ENCODE results near the gene KCNMA1.

Gene KCNMA1

DNA sequence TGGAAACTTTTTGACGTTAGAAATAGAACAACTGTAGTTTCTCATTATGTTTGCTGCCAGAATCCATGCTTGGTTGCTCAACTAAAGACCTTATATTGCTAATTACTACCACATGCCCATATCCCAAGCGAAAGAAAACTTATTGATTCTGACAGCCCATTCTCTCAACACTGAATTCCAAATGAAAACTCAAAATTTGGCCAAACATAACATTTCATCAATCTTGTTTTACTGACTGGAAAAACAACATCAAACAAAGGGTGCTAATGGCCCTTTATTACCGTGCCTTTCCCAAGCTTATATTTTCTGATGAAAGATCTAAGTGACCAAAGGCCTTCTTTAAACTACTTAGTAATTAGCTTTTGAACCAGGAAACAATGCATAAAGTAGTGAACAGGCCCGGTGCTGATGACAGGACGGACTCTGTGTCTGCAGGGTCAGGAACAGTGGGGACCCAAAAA, 531.8 kb downstream of the KCNMA1 start:
- Histone ChIP-seq H3K36me3 (ENCODE audit: control insufficient read depth in 2 of 2, insufficient read depth in 2 of 2, low read length in 2 of 2) (no peaks in the 10 kb centered on the region), H3K4me1 (ENCODE audit: control insufficient read depth in 2 of 2, insufficient read depth in 2 of 2, low read length in 2 of 2) (no peaks in the 10 kb centered on the region), H3K27ac (ENCODE audit: low read depth in 2 of 2, low read length in 2 of 2) (no peak overlapping the region)

DNA sequence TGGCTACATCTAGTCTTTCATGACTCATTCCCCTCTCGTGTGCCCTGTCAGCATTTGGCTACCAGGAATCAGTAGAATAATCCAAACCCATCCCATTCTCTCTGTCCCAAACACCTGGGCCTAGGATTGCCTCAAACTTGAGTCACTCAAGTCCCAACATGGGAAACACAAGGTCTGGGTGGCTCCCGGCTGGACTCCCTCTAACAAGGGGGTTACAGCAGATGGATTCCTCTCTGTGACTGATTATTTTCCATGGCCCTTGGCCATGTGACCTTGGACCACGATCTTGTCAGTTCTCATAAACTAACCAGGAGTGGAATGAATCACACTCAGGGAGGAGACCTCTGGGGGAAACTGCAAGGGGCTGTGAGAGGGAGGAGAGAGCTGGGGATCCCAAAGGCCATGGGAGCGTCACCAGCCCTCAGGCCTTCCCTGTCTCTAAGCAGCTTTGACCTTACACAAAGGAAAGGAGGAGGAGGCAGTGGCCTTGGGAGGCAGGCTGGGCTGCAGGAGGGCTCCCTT, 533.1 kb downstream of the KCNMA1 start:
- Histone ChIP-seq H3K27ac (ENCODE audit: low read depth in 2 of 2, low read length in 2 of 2) (no peak overlapping the region), H3K36me3 (ENCODE audit: control insufficient read depth in 2 of 2, insufficient read depth in 2 of 2, low read length in 2 of 2) (no peaks in the 10 kb centered on the region), H3K4me3 (ENCODE audit: low read length in 2 of 2) (no peak overlapping the region), H3K9me3 (ENCODE audit: control insufficient read depth in 2 of 2, low read length in 2 of 2) (no peaks in the 10 kb centered on the region), H3K4me1 (ENCODE audit: control insufficient read depth in 2 of 2, insufficient read depth in 2 of 2, low read length in 2 of 2) (no peaks in the 10 kb centered on the region), H3K27me3 (ENCODE audit: control insufficient read depth in 2 of 2, insufficient read depth in 2 of 2, low read length in 2 of 2) (no peaks in the 10 kb centered on the region), H3K9ac (ENCODE audit: low read depth in 1 of 2, low read length in 2 of 2) (no peak overlapping the region)

More for the DNA sequence above, 531.8 kb downstream of the KCNMA1 start:
- Histone ChIP-seq H3K9ac (ENCODE audit: low read depth in 1 of 2, low read length in 2 of 2) (no peak overlapping the region), H3K4me3 (ENCODE audit: low read length in 2 of 2) (no peak overlapping the region), H3K27me3 (ENCODE audit: control insufficient read depth in 2 of 2, insufficient read depth in 2 of 2, low read length in 2 of 2) (no peaks in the 10 kb centered on the region), H3K9me3 (ENCODE audit: control insufficient read depth in 2 of 2, low read length in 2 of 2) (no peaks in the 10 kb centered on the region)

DNA sequence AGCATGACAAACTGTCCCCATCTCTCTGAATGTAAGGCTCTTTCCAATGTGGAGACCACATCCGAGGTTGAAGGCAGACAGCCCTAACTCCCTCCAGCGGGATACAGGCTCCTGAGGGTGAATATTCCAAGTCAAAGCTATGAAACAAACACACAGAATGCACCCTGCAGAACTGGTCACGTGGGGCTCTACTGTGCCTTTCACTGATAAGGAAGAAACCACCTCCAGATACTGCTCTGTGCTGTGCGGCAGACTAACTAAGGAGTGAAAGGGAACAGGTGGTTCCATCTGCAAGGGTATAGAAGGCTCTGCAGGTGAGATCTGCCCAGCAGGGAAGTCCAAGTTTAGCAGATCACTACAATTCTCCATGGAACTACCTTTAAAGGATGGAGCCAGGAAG, 534.4 kb downstream of the KCNMA1 start:
- H3K9me3 ChIP-seq (ENCODE audit: control insufficient read depth in 2 of 2, low read length in 2 of 2), result no peaks in the 10 kb centered on the region
- H3K27me3 ChIP-seq (ENCODE audit: control insufficient read depth in 2 of 2, insufficient read depth in 2 of 2, low read length in 2 of 2), result no peaks in the 10 kb centered on the region
- H3K36me3 ChIP-seq (ENCODE audit: control insufficient read depth in 2 of 2, insufficient read depth in 2 of 2, low read length in 2 of 2), result no peaks in the 10 kb centered on the region
- H3K27ac ChIP-seq (ENCODE audit: low read depth in 2 of 2, low read length in 2 of 2), result no peak overlapping the region
- no peak overlapping the region for H3K4me3 ChIP-seq (ENCODE audit: low read length in 2 of 2)
- no peak overlapping the region for H3K9ac ChIP-seq (ENCODE audit: low read depth in 1 of 2, low read length in 2 of 2)
- no peaks in the 10 kb centered on the region for H3K4me1 ChIP-seq (ENCODE audit: control insufficient read depth in 2 of 2, insufficient read depth in 2 of 2, low read length in 2 of 2)

DNA sequence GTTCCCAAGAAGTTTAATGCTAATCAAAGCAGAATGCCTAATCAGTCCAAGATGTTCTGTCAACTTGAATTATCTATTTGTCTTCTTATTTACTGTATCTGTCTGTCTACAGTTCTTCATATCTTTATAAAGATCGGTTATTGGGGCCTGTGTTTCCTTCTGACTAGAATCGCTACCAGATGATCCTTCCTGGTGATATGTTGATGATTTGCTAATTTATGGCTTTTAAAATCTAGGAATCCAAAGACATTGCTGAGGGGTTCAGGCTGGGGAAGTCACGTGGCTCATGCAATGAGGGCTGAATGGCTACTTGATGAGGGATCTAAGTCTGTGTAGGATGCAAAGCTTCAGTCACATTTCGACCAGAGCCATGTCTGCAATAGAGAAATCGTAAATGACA, 536.3 kb downstream of the KCNMA1 start:
- H3K36me3 ChIP-seq (ENCODE audit: control insufficient read depth in 2 of 2, insufficient read depth in 2 of 2, low read length in 2 of 2), result no peaks in the 10 kb centered on the region
- H3K27me3 ChIP-seq (ENCODE audit: control insufficient read depth in 2 of 2, insufficient read depth in 2 of 2, low read length in 2 of 2), result no peaks in the 10 kb centered on the region
- no peak overlapping the region for H3K9ac ChIP-seq (ENCODE audit: low read depth in 1 of 2, low read length in 2 of 2)
- H3K4me3 ChIP-seq (ENCODE audit: low read length in 2 of 2), result no peak overlapping the region
- H3K4me1 ChIP-seq (ENCODE audit: control insufficient read depth in 2 of 2, insufficient read depth in 2 of 2, low read length in 2 of 2), result no peaks in the 10 kb centered on the region
- H3K27ac ChIP-seq (ENCODE audit: low read depth in 2 of 2, low read length in 2 of 2), result no peak overlapping the region
- no peaks in the 10 kb centered on the region for H3K9me3 ChIP-seq (ENCODE audit: control insufficient read depth in 2 of 2, low read length in 2 of 2)

DNA sequence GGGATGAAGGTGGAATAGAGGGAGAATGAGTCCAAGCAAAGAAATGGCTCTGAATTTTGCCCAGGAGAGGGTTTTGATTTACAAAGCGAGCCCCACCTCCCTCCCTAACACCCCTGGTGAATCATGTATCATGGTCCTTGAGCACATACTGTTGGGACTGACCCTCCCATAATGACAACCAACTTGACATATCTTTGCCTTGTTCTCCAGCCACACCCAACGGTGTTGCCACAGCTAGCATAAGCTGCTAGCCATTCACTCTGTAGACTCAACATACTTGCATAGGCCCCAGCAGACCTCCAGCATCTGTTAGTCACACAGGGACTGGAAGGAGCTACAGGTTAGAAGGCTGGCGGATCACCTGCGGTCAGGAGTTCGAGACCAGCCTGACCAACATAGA, 538.5 kb downstream of the KCNMA1 start:
- Histone ChIP-seq H3K4me3 (ENCODE audit: low read length in 2 of 2) (no peak overlapping the region), H3K27me3 (ENCODE audit: control insufficient read depth in 2 of 2, insufficient read depth in 2 of 2, low read length in 2 of 2) (no peaks in the 10 kb centered on the region), H3K27ac (ENCODE audit: low read depth in 2 of 2, low read length in 2 of 2) (no peak overlapping the region), H3K9ac (ENCODE audit: low read depth in 1 of 2, low read length in 2 of 2) (no peak overlapping the region), H3K36me3 (ENCODE audit: control insufficient read depth in 2 of 2, insufficient read depth in 2 of 2, low read length in 2 of 2) (no peaks in the 10 kb centered on the region), H3K9me3 (ENCODE audit: control insufficient read depth in 2 of 2, low read length in 2 of 2) (no peaks in the 10 kb centered on the region), H3K4me1 (ENCODE audit: control insufficient read depth in 2 of 2, insufficient read depth in 2 of 2, low read length in 2 of 2) (no peaks in the 10 kb centered on the region)

DNA sequence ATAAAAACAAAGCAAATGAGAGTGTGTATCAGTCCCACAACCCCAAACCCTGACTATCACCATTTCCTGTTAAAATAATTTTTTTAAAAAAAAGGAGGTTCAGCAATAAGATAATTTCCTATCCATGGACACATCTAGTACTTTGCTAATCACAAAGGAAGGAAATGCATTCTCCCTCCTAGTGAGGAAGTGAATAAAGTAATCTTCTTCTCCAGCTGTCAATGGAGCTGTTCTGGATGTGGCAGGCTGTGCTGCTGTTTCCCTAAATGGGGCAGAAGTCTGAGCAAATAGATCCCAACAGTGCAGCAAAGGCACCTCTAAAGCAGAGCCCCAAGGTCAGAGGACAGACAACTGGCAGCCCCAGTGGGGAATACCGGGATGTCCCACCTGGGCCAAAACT, 540.0 kb downstream of the KCNMA1 start:
- no peaks in the 10 kb centered on the region for H3K9me3 ChIP-seq (ENCODE audit: control insufficient read depth in 2 of 2, low read length in 2 of 2)
- no peak overlapping the region for H3K27ac ChIP-seq (ENCODE audit: low read depth in 2 of 2, low read length in 2 of 2)
- no peaks in the 10 kb centered on the region for H3K4me1 ChIP-seq (ENCODE audit: control insufficient read depth in 2 of 2, insufficient read depth in 2 of 2, low read length in 2 of 2)

DNA sequence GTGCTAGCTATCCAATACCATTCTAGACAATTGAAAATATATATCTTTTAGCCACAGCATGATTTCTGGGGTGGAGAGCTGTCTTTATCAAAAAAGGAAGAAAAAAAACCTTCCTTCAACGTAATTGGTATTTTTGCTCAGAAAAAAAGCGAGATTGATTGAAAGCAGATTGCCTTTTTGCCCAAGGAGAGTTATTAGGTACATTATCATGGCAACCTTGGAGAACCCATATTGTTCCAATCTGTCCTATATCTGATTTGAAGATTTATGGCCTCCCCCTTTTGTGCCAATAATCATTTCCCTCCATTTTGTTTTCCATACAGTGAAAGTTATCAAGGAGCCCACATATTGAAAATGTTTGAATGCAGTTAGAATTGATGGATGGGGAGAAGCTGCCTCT, 544.5 kb downstream of the KCNMA1 start:
- Histone ChIP-seq H3K4me1 (ENCODE audit: control insufficient read depth in 2 of 2, insufficient read depth in 2 of 2, low read length in 2 of 2) (no peaks in the 10 kb centered on the region), H3K9ac (ENCODE audit: low read depth in 1 of 2, low read length in 2 of 2) (no peak overlapping the region), H3K9me3 (ENCODE audit: control insufficient read depth in 2 of 2, low read length in 2 of 2) (no peaks in the 10 kb centered on the region), H3K36me3 (ENCODE audit: control insufficient read depth in 2 of 2, insufficient read depth in 2 of 2, low read length in 2 of 2) (no peaks in the 10 kb centered on the region), H3K27me3 (ENCODE audit: control insufficient read depth in 2 of 2, insufficient read depth in 2 of 2, low read length in 2 of 2) (no peaks in the 10 kb centered on the region), H3K27ac (ENCODE audit: low read depth in 2 of 2, low read length in 2 of 2) (no peak overlapping the region), H3K4me3 (ENCODE audit: low read length in 2 of 2) (no peak overlapping the region)

More for the DNA sequence above, 540.0 kb downstream of the KCNMA1 start:
- H3K9ac ChIP-seq (ENCODE audit: low read depth in 1 of 2, low read length in 2 of 2), result no peak overlapping the region
- no peaks in the 10 kb centered on the region for H3K36me3 ChIP-seq (ENCODE audit: control insufficient read depth in 2 of 2, insufficient read depth in 2 of 2, low read length in 2 of 2)
- H3K4me3 ChIP-seq (ENCODE audit: low read length in 2 of 2), result no peak overlapping the region
- H3K27me3 ChIP-seq (ENCODE audit: control insufficient read depth in 2 of 2, insufficient read depth in 2 of 2, low read length in 2 of 2), result no peaks in the 10 kb centered on the region

DNA sequence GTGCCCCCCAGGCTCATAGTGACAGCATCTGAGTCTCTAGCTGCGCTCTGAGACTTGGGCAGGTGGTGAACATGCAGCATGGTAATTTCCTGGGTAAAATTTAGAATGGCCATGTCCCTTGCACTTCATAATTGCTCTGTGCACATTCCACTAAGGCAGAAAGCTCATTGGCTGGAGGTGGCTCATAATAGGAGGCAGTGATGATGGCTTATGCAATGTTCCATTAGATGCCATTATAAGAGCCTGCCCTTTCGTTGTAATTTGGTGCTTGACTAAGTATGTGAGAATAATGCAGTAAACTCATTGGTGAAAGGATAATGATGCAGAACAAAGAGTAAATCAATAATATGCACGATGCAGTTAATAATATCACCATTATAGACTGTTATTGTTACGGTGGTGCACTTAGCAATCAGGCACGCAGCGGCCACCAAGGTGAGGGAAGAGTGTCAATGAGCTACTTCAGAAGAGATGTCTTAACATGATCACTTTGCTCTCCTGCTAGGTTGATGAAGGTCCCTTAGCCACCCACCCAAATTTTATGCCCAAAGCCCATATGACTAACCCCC, 545.9 kb downstream of the KCNMA1 start:
- H3K36me3 ChIP-seq (ENCODE audit: control insufficient read depth in 2 of 2, insufficient read depth in 2 of 2, low read length in 2 of 2), result no peaks in the 10 kb centered on the region
- no peak overlapping the region for H3K4me3 ChIP-seq (ENCODE audit: low read length in 2 of 2)
- no peak overlapping the region for H3K27ac ChIP-seq (ENCODE audit: low read depth in 2 of 2, low read length in 2 of 2)
- H3K27me3 ChIP-seq (ENCODE audit: control insufficient read depth in 2 of 2, insufficient read depth in 2 of 2, low read length in 2 of 2), result no peaks in the 10 kb centered on the region
- H3K4me1 ChIP-seq (ENCODE audit: control insufficient read depth in 2 of 2, insufficient read depth in 2 of 2, low read length in 2 of 2), result no peaks in the 10 kb centered on the region
- H3K9me3 ChIP-seq (ENCODE audit: control insufficient read depth in 2 of 2, low read length in 2 of 2), result no peaks in the 10 kb centered on the region
- no peak overlapping the region for H3K9ac ChIP-seq (ENCODE audit: low read depth in 1 of 2, low read length in 2 of 2)

DNA sequence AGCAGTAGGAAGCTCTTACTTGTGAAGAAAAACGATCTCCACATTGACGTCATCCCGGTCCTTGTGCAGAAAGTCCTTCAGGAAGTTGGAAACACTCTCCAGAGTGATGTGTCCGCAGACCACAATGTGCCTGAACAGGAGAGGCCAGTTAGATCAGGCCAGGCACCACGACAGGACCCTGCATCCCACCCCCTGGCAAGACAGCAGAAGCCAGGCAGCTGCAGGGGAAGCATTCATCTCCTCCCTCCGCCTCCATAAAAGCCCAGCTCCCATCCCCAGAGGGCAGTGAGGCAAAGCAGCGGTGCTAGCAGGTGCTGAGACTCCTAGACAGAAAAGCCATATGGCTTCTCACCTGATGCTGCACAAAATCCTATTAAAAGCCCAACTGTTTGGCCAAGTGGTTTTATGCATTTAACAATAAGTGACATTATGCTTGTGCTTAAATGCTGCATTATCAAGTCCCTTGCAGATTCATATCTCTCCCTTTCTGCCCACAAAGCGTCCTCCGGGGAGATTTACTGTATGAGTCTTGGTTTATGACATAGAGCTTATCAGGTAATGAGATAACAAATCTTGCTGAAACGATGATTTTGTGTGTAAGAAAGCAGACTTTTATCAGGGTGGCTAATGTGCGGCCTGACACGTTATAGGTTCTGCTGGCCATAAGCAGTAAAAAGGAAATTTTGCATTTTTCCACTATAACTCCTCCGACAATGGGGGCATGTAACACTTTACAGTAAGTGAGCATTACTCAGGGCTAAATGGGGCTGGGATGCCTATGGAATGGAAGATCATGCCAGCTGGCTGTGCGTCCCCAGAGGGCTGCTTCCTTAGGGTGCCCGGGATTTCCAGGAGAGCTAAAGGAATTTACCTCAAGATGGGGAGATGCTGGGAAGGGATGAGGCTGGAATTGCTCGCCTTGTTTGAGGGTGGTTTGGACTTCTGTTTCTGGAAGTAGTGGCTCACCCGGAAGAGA, 546.9 kb downstream of the KCNMA1 start:
- Histone ChIP-seq H3K27ac (ENCODE audit: low read depth in 2 of 2, low read length in 2 of 2) (no peak overlapping the region), H3K4me3 (ENCODE audit: low read length in 2 of 2) (no peak overlapping the region)

DNA sequence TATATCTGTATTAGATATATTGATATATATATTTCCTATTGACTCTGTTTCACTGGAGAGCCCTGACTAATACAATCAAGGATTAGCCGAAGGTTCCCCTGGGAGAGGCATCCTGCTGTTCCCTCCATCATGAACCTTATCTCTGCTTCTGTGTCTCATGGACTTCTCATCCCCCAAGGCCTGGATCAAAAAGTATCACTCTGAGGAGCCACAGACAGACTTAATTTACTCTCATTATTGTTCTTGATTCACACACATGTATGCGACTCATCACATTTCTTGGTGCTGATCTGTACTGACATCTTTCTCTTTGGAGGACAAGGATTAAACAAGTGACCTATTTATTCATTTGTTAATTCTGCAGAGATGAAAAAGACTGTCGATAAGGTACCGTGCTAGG, 550.2 kb downstream of the KCNMA1 start:
- Histone ChIP-seq H3K36me3 (ENCODE audit: control insufficient read depth in 2 of 2, insufficient read depth in 2 of 2, low read length in 2 of 2) (no peaks in the 10 kb centered on the region), H3K4me3 (ENCODE audit: low read length in 2 of 2) (no peak overlapping the region), H3K27ac (ENCODE audit: low read depth in 2 of 2, low read length in 2 of 2) (no peak overlapping the region), H3K9me3 (ENCODE audit: control insufficient read depth in 2 of 2, low read length in 2 of 2) (no peaks in the 10 kb centered on the region), H3K9ac (ENCODE audit: low read depth in 1 of 2, low read length in 2 of 2) (no peak overlapping the region), H3K4me1 (ENCODE audit: control insufficient read depth in 2 of 2, insufficient read depth in 2 of 2, low read length in 2 of 2) (no peaks in the 10 kb centered on the region), H3K27me3 (ENCODE audit: control insufficient read depth in 2 of 2, insufficient read depth in 2 of 2, low read length in 2 of 2) (no peaks in the 10 kb centered on the region)

More for the DNA sequence above, 546.9 kb downstream of the KCNMA1 start:
- no peak overlapping the region for H3K9ac ChIP-seq (ENCODE audit: low read depth in 1 of 2, low read length in 2 of 2)
- no peaks in the 10 kb centered on the region for H3K27me3 ChIP-seq (ENCODE audit: control insufficient read depth in 2 of 2, insufficient read depth in 2 of 2, low read length in 2 of 2)
- no peaks in the 10 kb centered on the region for H3K4me1 ChIP-seq (ENCODE audit: control insufficient read depth in 2 of 2, insufficient read depth in 2 of 2, low read length in 2 of 2)
- H3K36me3 ChIP-seq (ENCODE audit: control insufficient read depth in 2 of 2, insufficient read depth in 2 of 2, low read length in 2 of 2), result no peaks in the 10 kb centered on the region
- no peaks in the 10 kb centered on the region for H3K9me3 ChIP-seq (ENCODE audit: control insufficient read depth in 2 of 2, low read length in 2 of 2)
